Vagina (tissue), 2 donors: Measurements from ENCODE around the gene ANKS1B. TPM values are rescaled to one million over a fixed set of nuclear protein-coding genes. Genes with fewer than 3 reads are reported as not detected.

ENCODE experiments used
- DNase-seq, 2 donors: peaks; one replicate each; pipeline ENCODE4 v3.0.0-alpha.2; 2017; ENCODE audit errors: extremely low spot score in 2 of 2
- H3K27ac ChIP-seq: fragments of 200-600 bp; sonication (generic); one replicate; pipeline ENCODE4 v1.5.1; 2019
- H3K27me3 ChIP-seq: fragments of 200-600 bp; sonication (generic); one replicate; pipeline ENCODE4 v1.5.1; 2019
- H3K36me3 ChIP-seq, 2 donors: fragments of 200-600 bp; sonication (generic); one replicate each; pipeline ENCODE4 v1.5.1; 2017 to 2019
- H3K4me1 ChIP-seq: fragments of 200-600 bp; sonication (generic); one replicate; pipeline ENCODE4 v1.5.1; 2019
- H3K4me3 ChIP-seq, 2 donors: fragments of 200-600 bp; sonication (generic); 1 replicate in 1 of 2; 2 replicates in 1 of 2; pipeline ENCODE4 v1.5.1; 2016 to 2019
- H3K9me3 ChIP-seq: fragments of 200-600 bp; sonication (generic); one replicate; pipeline ENCODE4 v1.5.1; 2019
- POLR2A ChIP-seq, 2 donors: fragments of 450-650 bp; IDR thresholded peaks; one replicate each; pipeline ENCODE4 v1.6.1; 2017; ENCODE audit warnings: antibody characterized with exemption in 2 of 2, mild to moderate bottlenecking in 2 of 2, moderate library complexity in 2 of 2
- POLR2AphosphoS5 ChIP-seq, 2 donors: sonication (generic); formaldehyde crosslinking; IDR thresholded peaks; one replicate each; pipeline ENCODE4 v1.9.0; 2017; ENCODE audit warnings: antibody characterized with exemption in 2 of 2, mild to moderate bottlenecking in 2 of 2, low read depth in 1 of 2; ENCODE audit not compliant: insufficient read depth in 1 of 2
- intact Hi-C: fragments of 100-400 bp; cut with DNase I; formaldehyde crosslinking; loops from one replicate; pipeline ENCODE4 v1.15.1; 2023
- total RNA-seq: library from RNA; depleted of rRNA; stranded (reverse); fragments of >200 nt; gene quantifications from one replicate; pipeline ENCODE4 v1.2.3, GENCODE V29; 2016
- TF ChIP-seq, protein P1 (sequence below), 3 experiments: fragments of 450-650 bp in 2 of 3; fragments of 200-600 bp in 1 of 3; sonication (generic) in 1 of 3; IDR thresholded peaks; one replicate each; pipeline ENCODE4 v1.5.1; 2017 to 2019; ENCODE audit warnings: antibody characterized with exemption in 3 of 3, mild to moderate bottlenecking in 2 of 3, moderate library complexity in 2 of 3

ANKS1B gene
- total RNA-seq, 1 donor from 2014 or later, result 11.5 TPM

DNA sequence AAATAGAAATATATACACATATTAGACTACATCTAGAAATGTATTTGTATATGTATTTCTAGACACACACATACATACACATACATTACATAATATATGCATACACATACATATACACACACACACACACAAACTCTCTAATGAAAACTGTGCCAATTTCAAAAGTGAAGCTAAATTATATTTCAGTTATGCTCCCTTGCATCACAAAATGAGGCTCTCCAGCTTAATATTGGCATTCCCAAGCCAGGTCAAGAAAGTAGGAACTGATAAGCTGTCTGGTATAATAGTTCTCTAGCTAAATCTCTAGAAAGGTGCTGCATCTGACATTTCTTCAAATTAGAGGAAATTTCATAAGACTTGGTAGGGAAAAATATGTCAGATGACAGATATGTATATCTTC is 280.3 kb downstream of the ANKS1B start:
- no peak for TF ChIP-seq POLR2AphosphoS5 (IDR thresholded peaks at IDR 0.05; ENCODE audit: insufficient read depth in 1 of 2, low read depth in 1 of 2)
- no peak for TF ChIP-seq POLR2A (IDR thresholded peaks at IDR 0.05)
- TF ChIP-seq, protein P1, sequence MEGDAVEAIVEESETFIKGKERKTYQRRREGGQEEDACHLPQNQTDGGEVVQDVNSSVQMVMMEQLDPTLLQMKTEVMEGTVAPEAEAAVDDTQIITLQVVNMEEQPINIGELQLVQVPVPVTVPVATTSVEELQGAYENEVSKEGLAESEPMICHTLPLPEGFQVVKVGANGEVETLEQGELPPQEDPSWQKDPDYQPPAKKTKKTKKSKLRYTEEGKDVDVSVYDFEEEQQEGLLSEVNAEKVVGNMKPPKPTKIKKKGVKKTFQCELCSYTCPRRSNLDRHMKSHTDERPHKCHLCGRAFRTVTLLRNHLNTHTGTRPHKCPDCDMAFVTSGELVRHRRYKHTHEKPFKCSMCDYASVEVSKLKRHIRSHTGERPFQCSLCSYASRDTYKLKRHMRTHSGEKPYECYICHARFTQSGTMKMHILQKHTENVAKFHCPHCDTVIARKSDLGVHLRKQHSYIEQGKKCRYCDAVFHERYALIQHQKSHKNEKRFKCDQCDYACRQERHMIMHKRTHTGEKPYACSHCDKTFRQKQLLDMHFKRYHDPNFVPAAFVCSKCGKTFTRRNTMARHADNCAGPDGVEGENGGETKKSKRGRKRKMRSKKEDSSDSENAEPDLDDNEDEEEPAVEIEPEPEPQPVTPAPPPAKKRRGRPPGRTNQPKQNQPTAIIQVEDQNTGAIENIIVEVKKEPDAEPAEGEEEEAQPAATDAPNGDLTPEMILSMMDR (IDR thresholded peaks at IDR 0.05), result no peak
- H3K27me3 ChIP-seq, result no peaks in the 10 kb centered on the region
- H3K4me3 ChIP-seq, result no peak overlapping the region
- H3K4me1 ChIP-seq, result no peaks in the 10 kb centered on the region
- H3K36me3 ChIP-seq, result no peaks in the 10 kb centered on the region
- H3K27ac ChIP-seq, result no peak overlapping the region
- DNase-seq, result no peak
- no peaks in the 10 kb centered on the region for H3K9me3 ChIP-seq
- intact Hi-C loops, result no loop called here

DNA sequence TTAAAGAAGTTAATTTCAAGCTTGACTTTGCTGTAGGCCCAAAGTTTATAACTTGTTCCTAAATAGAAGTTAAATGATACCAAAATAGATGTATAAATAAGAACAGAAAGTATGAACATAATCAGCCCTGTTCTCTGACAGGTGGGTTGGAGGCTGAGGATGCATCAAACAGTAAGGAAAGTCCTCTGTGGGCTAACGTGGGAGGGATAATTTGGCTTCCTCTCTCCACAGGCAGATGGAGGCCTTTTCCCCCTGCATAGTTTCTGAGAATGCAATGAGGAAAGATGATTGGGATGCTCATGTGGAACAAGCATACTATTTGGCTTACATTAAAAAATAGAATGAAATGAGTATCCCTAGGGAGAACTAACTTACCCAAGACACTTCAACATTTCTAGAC is 280.7 kb downstream of the ANKS1B start:
- H3K4me3 ChIP-seq, result no peak overlapping the region
- no peaks in the 10 kb centered on the region for H3K4me1 ChIP-seq
- no peaks in the 10 kb centered on the region for H3K9me3 ChIP-seq
- intact Hi-C loops, result no loop called here
- TF ChIP-seq, protein P1 (IDR thresholded peaks at IDR 0.05), result no peak
- TF ChIP-seq POLR2AphosphoS5 (IDR thresholded peaks at IDR 0.05; ENCODE audit: insufficient read depth in 1 of 2, low read depth in 1 of 2) (no peak), POLR2A (IDR thresholded peaks at IDR 0.05) (no peak)
- DNase-seq, result no peak
- no peaks in the 10 kb centered on the region for H3K27me3 ChIP-seq
- no peaks in the 10 kb centered on the region for H3K36me3 ChIP-seq
- H3K27ac ChIP-seq, result no peak overlapping the region

DNA sequence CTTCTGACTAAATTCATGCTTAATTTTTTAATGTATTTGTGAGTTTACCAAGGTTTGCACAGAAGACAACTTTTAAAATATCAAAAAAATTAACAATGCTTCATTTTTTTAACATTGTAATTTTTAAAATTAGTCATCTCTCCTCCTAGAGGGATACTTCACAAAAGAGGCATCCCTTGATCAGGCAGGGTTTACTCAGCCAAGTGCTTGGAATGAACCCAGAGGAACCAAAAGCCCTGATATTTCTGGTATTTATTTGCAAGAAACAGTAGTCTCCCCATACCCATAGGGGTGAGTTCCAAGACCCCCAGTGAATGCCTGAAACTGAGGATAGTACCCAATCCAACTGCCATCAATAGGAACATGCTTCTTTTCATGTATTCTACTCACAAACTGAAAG is 284.7 kb downstream of the ANKS1B start:
- Histone ChIP-seq H3K9me3 (no peaks in the 10 kb centered on the region), H3K27ac (no peak overlapping the region), H3K27me3 (no peaks in the 10 kb centered on the region), H3K4me1 (no peaks in the 10 kb centered on the region), H3K36me3 (no peaks in the 10 kb centered on the region), H3K4me3 (no peak overlapping the region)
- DNase-seq, result no peak
- TF ChIP-seq, protein P1 (IDR thresholded peaks at IDR 0.05), result no peak
- TF ChIP-seq POLR2AphosphoS5 (IDR thresholded peaks at IDR 0.05; ENCODE audit: insufficient read depth in 1 of 2, low read depth in 1 of 2) (no peak), POLR2A (IDR thresholded peaks at IDR 0.05) (no peak)
- intact Hi-C loops, result no loop called here

DNA sequence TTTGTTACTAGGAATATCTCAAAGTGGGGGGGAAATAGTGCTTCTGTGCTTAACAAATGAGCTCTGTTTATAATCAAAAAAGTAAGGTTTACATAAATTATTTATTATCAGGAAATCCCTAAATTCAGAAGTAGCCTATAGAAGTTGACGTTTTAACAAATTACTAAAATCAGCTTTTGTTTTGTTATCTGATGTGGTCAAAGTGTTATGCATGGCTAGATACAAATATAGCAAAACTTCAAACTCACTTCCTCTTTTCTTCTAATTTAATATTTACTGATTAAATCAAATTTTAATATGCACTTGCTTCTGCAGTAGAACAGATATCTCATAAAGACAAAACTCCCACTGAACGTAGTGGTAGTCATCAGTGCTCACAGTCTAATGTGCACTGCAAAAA is 289.7 kb downstream of the ANKS1B start:
- H3K27ac ChIP-seq, result no peak overlapping the region
- no peaks in the 10 kb centered on the region for H3K27me3 ChIP-seq
- H3K4me3 ChIP-seq, result no peak overlapping the region
- DNase-seq, result no peak
- TF ChIP-seq POLR2AphosphoS5 (IDR thresholded peaks at IDR 0.05; ENCODE audit: insufficient read depth in 1 of 2, low read depth in 1 of 2) (no peak), POLR2A (IDR thresholded peaks at IDR 0.05) (no peak)
- TF ChIP-seq, protein P1 (IDR thresholded peaks at IDR 0.05), result no peak
- no peaks in the 10 kb centered on the region for H3K4me1 ChIP-seq
- intact Hi-C loops, result no loop called here
- H3K36me3 ChIP-seq, result no peaks in the 10 kb centered on the region
- no peaks in the 10 kb centered on the region for H3K9me3 ChIP-seq

DNA sequence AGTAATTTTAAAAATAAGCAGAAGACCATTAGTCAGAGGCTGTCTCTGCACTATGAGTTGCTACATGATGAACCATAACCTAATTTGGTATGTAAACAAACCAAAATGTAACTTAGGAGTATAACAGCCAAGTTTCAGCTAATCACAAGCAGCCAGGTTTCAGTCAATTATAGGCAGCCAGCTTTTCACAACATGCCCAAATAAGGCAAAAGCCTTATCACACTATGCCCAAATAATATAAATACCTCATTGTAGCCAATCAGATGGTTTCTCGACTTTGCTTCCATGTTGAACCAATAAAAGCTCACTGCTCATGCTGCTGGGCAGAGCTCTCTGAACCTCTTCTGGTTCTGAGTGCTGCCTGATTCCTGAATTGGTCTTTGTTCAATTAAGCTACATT is 298.6 kb downstream of the ANKS1B start:
- TF ChIP-seq, protein P1 (IDR thresholded peaks at IDR 0.05), result no peak
- TF ChIP-seq POLR2AphosphoS5 (IDR thresholded peaks at IDR 0.05; ENCODE audit: insufficient read depth in 1 of 2, low read depth in 1 of 2), result no peak
- no peaks in the 10 kb centered on the region for H3K36me3 ChIP-seq
- H3K27me3 ChIP-seq, result no peaks in the 10 kb centered on the region
- no peak overlapping the region for H3K4me3 ChIP-seq
- no peak overlapping the region for H3K27ac ChIP-seq
- H3K4me1 ChIP-seq, result no peaks in the 10 kb centered on the region
- H3K9me3 ChIP-seq, result no peaks in the 10 kb centered on the region
- intact Hi-C loops, result no loop called here
- no peak for DNase-seq
